Glomerular endothelial cell (primary cell): ENCODE data around the gene NMT1. TPM values are rescaled to one million over a fixed set of nuclear protein-coding genes. Genes with fewer than 3 reads are reported as not detected.

Experiments used
- DNase-seq: peaks from one replicate; pipeline ENCODE4 v3.0.0-alpha.2; 2011; ENCODE audit warnings: low read depth, low spot score; ENCODE audit errors: extremely low read depth
- total RNA-seq: library from RNA; depleted of rRNA; stranded (reverse); fragments of >200 nt; gene quantifications from 2 replicates; pipeline ENCODE4 v1.2.3, GENCODE V29; 2015

The NMT1 gene
- total RNA-seq, 1 donor from 2014 or later, result 205 TPM

DNA sequence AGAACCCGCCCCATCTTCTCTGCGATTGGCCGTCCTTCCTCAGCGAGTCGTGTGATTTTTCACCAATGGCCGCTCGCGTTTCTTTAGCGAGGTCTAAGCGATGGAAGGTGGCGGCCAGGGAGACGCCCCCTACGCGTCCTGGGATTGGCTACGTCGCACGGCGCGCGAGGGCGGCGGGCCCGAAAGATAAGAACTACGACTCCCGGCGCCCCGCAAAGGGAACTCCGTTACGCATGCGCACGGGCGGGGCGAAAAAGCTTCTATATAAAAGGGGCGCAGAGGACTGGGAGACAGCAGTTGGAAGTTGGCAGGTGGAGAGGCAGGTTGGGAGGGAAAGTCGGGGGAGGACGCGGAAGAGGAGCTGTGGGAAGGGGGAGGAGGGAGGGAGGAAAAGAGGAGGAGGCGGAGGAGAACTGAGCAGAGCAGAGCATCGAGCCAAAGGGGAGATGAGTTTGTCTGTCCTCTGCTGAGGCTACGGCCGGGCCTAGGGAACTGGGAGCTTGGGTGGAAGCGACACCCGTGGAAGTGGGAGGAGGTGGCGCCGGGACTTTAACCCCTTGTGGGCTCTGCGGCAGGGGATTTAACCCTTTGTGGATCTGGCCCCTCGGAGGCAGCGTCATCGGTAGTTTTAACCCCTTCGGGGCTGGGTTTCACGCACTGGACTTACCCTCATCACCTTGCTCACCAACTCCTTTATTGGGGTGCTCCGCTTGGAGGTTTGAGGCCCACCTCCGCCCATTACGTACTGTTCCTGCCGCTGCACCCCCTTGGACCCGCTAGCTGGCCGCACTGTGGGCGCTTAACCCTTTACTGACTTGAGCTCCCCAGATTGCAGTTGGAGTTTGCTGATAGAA lies 87.3 kb downstream of the NMT1 start, which contains the start of gene HEXIM1:
Gene HEXIM1, plus strand, starts transcription at position 293 of the 854 bp plus-strand sequence. CDS start 716 bp downstream, outside the sequence.
- DNase-seq, result peak; percentile 96

DNA sequence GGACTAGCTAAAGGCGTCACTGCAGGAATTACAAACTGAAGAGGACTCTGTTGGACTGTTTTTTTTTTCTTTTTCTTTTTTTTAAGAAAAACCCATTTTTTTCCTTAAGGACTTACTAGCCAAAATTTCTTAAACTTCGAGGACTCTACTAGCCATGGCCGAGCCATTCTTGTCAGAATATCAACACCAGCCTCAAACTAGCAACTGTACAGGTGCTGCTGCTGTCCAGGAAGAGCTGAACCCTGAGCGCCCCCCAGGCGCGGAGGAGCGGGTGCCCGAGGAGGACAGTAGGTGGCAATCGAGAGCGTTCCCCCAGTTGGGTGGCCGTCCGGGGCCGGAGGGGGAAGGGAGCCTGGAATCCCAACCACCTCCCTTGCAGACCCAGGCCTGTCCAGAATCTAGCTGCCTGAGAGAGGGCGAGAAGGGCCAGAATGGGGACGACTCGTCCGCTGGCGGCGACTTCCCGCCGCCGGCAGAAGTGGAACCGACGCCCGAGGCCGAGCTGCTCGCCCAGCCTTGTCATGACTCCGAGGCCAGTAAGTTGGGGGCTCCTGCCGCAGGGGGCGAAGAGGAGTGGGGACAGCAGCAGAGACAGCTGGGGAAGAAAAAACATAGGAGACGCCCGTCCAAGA lies 88.0 kb downstream of the NMT1 start:
- no peak for DNase-seq

DNA sequence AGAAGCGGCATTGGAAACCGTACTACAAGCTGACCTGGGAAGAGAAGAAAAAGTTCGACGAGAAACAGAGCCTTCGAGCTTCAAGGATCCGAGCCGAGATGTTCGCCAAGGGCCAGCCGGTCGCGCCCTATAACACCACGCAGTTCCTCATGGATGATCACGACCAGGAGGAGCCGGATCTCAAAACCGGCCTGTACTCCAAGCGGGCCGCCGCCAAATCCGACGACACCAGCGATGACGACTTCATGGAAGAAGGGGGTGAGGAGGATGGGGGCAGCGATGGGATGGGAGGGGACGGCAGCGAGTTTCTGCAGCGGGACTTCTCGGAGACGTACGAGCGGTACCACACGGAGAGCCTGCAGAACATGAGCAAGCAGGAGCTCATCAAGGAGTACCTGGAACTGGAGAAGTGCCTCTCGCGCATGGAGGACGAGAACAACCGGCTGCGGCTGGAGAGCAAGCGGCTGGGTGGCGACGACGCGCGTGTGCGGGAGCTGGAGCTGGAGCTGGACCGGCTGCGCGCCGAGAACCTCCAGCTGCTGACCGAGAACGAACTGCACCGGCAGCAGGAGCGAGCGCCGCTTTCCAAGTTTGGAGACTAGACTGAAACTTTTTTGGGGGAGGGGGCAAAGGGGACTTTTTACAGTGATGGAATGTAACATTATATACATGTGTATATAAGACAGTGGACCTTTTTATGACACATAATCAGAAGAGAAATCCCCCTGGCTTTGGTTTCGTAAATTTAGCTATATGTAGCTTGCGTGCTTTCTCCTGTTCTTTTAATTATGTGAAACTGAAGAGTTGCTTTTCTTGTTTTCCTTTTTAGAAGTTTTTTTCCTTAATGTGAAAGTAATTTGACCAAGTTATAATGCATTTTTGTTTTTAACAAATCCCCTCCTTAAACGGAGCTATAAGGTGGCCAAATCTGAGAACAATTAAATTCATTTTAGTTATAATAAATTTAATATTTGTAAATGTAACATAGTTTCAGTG lies 88.8 kb downstream of the NMT1 start:
- no peak for DNase-seq

DNA sequence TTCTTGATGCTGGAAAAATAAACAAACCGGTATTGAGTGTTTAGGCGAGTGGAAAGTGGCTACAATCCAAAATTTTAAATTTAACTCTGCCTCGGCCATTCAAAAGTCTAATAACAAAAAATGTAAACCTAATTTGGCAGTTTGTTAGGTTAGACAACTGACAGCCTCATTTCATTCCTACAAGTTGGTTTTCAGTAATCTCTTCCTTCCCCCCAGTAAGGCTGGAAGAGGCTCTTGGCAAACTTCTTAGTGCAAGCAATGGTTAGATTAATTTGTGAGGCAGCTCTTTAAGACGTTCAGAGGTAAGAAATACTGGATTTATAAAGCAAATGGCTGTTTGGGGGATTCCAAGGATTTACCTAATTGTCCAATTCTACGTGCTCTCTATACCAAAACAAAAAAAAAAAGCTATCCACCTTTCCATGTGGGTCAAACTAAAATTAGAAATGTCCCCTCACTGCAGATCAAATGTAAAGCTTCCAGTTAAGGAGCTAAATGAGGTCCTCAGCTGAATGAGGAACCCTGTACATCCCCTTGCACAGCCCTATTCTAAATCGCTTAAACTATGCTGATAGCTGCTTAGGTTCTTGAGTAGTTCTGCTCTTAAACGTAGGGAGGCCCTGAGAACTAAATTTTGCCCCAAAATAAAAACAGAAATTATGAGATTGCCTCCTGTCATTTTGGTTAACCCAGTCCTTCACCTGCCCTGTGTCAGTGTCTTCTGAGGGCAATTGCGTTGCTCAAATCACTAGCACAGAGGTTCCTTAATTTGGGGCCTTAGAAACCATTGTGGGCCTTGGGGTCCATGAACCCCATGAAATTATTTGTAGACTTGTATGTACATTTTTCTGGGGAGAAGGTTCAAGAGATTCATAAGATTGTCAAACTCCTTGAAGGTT lies 90.0 kb downstream of the NMT1 start:
- DNase-seq, result no peak

DNA sequence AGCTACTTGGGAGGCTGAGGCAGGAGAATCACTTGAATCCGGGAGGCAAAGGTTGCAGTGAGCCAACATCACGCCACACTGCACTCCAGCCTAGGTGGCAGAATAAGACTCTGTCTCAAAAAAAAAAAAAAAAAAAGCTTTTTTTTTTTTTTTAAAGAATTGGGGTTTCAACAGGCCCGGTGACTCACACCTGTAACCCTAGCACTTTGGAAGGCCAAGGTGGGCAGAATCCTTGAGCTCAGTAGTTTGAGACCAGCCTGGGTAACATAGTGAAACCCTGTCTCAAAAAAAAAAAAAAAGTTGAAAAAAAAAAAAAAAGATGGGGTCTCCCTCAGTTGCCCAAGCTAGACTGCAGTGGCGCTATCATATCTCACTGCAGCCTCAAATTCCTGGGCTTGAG lies 93.9 kb downstream of the NMT1 start:
- DNase-seq, result no peak

DNA sequence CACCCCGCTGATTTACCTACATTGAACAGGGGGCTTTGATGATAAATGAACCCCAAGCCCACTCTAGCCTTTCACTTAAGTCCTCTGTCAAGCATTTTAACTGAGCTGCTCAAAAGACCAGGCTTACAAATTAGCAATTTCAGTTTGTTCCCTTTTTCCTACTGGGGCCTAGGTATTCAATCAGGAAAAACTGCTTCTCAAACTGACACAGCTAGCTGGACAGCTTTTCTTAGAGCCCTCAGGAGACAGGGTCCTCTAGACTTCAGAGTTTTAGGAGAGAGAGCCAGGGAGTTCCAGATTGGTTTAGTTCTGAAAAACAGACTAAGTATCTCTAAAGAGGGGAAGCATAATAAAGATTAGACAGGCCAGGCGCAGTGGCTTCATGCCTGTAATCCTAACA lies 94.4 kb downstream of the NMT1 start:
- DNase-seq, result no peak

DNA sequence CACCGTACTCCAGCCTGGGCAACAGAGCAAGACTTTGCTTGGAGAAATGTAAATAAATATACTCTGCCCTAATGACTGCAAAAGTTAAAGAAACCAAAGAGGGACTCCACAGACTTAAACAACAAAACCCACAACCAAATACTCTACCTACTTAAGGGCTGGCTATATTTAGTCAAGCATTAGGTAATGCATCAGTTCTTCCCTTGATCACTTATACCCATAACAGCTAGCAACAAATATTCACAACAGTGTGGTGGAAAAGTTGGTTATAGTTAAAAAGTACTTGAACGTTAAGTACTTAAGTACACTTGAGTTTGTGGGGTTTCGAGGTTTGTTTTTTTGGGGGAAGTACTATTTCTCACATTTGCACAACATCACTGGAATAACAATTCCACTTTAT lies 95.1 kb downstream of the NMT1 start:
- no peak for DNase-seq

Other genes starting within 250 kb of the NMT1 start
- 20.8 and 22.7 TPM in 2 replicates for gene GJC1, start 231.0 kb upstream of the NMT1 start, total RNA-seq
- gene HIGD1B, start 213.4 kb upstream of the NMT1 start, total RNA-seq, result not detected in 2 replicates
- gene EFTUD2, start 161.9 kb upstream of the NMT1 start, total RNA-seq, result 71.1 and 98.6 TPM in 2 replicates
- gene GFAP, start 145.8 kb upstream of the NMT1 start, total RNA-seq, result not detected in 2 replicates
- gene KIF18B, start 113.5 kb upstream of the NMT1 start, total RNA-seq, result 4.7 and 6.8 TPM in 2 replicates
- gene C1QL1, start 93.0 kb upstream of the NMT1 start, total RNA-seq, result 0.47 TPM in 1 of 2 replicates, not detected in the other
- 35.2 and 37.2 TPM in 2 replicates for gene DCAKD, start 9.7 kb upstream of the NMT1 start, total RNA-seq
- gene PLCD3, start 71.2 kb downstream of the NMT1 start, total RNA-seq, result 35.3 and 41.5 TPM in 2 replicates
- gene ACBD4, start 74.4 kb downstream of the NMT1 start, total RNA-seq, result 5.5 and 5.6 TPM in 2 replicates
- 16.2 and 16.7 TPM in 2 replicates for gene HEXIM1, start 87.2 kb downstream of the NMT1 start, total RNA-seq
- 1.3 and 3.3 TPM in 2 replicates for gene HEXIM2, start 100.6 kb downstream of the NMT1 start, total RNA-seq
- gene FMNL1, start 160.6 kb downstream of the NMT1 start, total RNA-seq, result 3.4 and 4.6 TPM in 2 replicates
- gene SPATA32, start 200.8 kb downstream of the NMT1 start, total RNA-seq, result not detected in 2 replicates